HG02852 (cell line): ENCODE measurements around the gene SPC24.
A peak's percentile ranks its signal among the peaks of the same experiment; 100 is the strongest.

ENCODE experiments used
- ATAC-seq: cut with Tn5 transposase; IDR thresholded peaks from one replicate; pipeline ENCODE4 v1.9.1; 2021; ENCODE audit warnings: mild to moderate bottlenecking, moderate library complexity; ENCODE audit not compliant: unreplicated experiment

The SPC24 gene

GRCh38 chr19:11155373-11156120, at the start of gene SPC24:
TSS of gene SPC24 (minus strand) at chr19:11155782. CDS start at chr19:11155776, 6 bp downstream.
- ATAC-seq: peak; percentile 97

GRCh38 chr19:11204943-11205349, 49.4 kb upstream of the SPC24 start:
- ATAC-seq: no peak

GRCh38 chr19:11204076-11204602, 48.6 kb upstream of the SPC24 start:
- ATAC-seq: no peak

GRCh38 chr19:11203194-11204075, 47.9 kb upstream of the SPC24 start:
- ATAC-seq: no peak

- no peak for ATAC-seq
Observed at GRCh38 chr19:11202488-11203193, 47.1 kb upstream of the SPC24 start.

- no peak for ATAC-seq
Observed at GRCh38 chr19:11201791-11202190, 46.2 kb upstream of the SPC24 start.

GRCh38 chr19:11200931-11201330, 45.3 kb upstream of the SPC24 start:
- ATAC-seq: no peak

GRCh38 chr19:11200015-11200574, 44.5 kb upstream of the SPC24 start:
- ATAC-seq: no peak

GRCh38 chr19:11199517-11199916, 43.9 kb upstream of the SPC24 start:
- ATAC-seq: no peak

GRCh38 chr19:11198769-11199424, 43.3 kb upstream of the SPC24 start:
- ATAC-seq: no peak

GRCh38 chr19:11198175-11198534, 42.6 kb upstream of the SPC24 start:
- ATAC-seq: no peak

- ATAC-seq: peak; percentile 86
Observed at GRCh38 chr19:11197291-11198174, 42.0 kb upstream of the SPC24 start, which contains the start of gene KANK2. TSS of gene KANK2 (minus strand) at chr19:11197545. CDS start at chr19:11194511, 3,034 bp downstream.

GRCh38 chr19:11196406-11197287, 41.1 kb upstream of the SPC24 start:
- ATAC-seq: no peak

- no peak for ATAC-seq
Observed at GRCh38 chr19:11195681-11196080, 40.1 kb upstream of the SPC24 start.

GRCh38 chr19:11194656-11195558, 39.3 kb upstream of the SPC24 start:
- ATAC-seq: no peak

GRCh38 chr19:11194173-11194572, 38.6 kb upstream of the SPC24 start:
- ATAC-seq: no peak
